MM.1S (cell line): ENCODE measurements around the gene ATAD3C.
"Not testable (repeated sequence)": the region's sequence is repeated elsewhere in the genome, so short reads cannot be mapped to it uniquely, and the experiment has no call there.

Experiments
- DNase-seq: peaks from one replicate; pipeline ENCODE4 v3.0.0-alpha.2; 2015
- H2AFZ ChIP-seq: fragments of 300-600 bp; sonication (generic); 2 replicates; pipeline ENCODE4 v1.6.0; 2016; ENCODE audit warnings: antibody characterized with exemption, low read length
- H3F3A ChIP-seq: fragments of 300-600 bp; sonication (generic); 2 replicates; pipeline ENCODE4 v1.6.1; 2016; ENCODE audit warnings: mild to moderate bottlenecking, antibody characterized with exemption, low read length, moderate library complexity, mixed read lengths; ENCODE audit not compliant: insufficient read depth
- H3K27ac ChIP-seq: fragments of 300-600 bp; sonication (generic); 2 replicates; pipeline ENCODE4 v1.5.1; 2016; ENCODE audit warnings: mild to moderate bottlenecking, low read length
- H3K27me3 ChIP-seq: fragments of 300-600 bp; sonication (generic); replicated peaks from 2 replicates; pipeline ENCODE4 v1.6.0; 2016; ENCODE audit warnings: low read length; ENCODE audit not compliant: insufficient read depth
- H3K36me3 ChIP-seq: fragments of 300-600 bp; sonication (generic); replicated peaks from 2 replicates; pipeline ENCODE4 v1.6.1; 2016; ENCODE audit warnings: mild to moderate bottlenecking, low read length, mixed read lengths; ENCODE audit not compliant: insufficient read depth
- H3K4me1 ChIP-seq: fragments of 300-600 bp; sonication (generic); 2 replicates; pipeline ENCODE4 v1.6.1; 2016; ENCODE audit warnings: low read length, mixed read lengths
- H3K4me2 ChIP-seq: fragments of 300-600 bp; sonication (generic); 2 replicates; pipeline ENCODE4 v1.6.0; 2016; ENCODE audit warnings: low read depth, low read length
- H3K4me3 ChIP-seq: fragments of 300-600 bp; sonication (generic); 2 replicates; pipeline ENCODE4 v1.5.1; 2016; ENCODE audit warnings: low read length, mixed read lengths
- H3K79me2 ChIP-seq: fragments of 300-600 bp; sonication (generic); 2 replicates; pipeline ENCODE4 v1.6.1; 2016; ENCODE audit warnings: mixed run types, low read length, mixed read lengths
- H3K9ac ChIP-seq: fragments of 300-600 bp; sonication (generic); 2 replicates; pipeline ENCODE4 v1.6.1; 2016; ENCODE audit warnings: low read length, mixed read lengths
- H3K9me2 ChIP-seq: fragments of 300-600 bp; sonication (generic); replicated peaks from 2 replicates; pipeline ENCODE4 v1.6.1; 2016; ENCODE audit warnings: mild to moderate bottlenecking, low read length, mixed read lengths; ENCODE audit not compliant: insufficient read depth
- H3K9me3 ChIP-seq: fragments of 300-600 bp; sonication (generic); replicated peaks from 2 replicates; pipeline ENCODE4 v1.6.1; 2016; ENCODE audit warnings: mild to moderate bottlenecking, low read length, mixed read lengths; ENCODE audit not compliant: insufficient read depth
- H4K20me1 ChIP-seq: fragments of 300-600 bp; sonication (generic); 2 replicates; pipeline ENCODE4 v1.6.1; 2016; ENCODE audit warnings: mild to moderate bottlenecking, low read length, moderate library complexity, mixed read lengths; ENCODE audit not compliant: insufficient read depth
- EZH2 ChIP-seq: fragments of 300-600 bp; sonication (generic); optimal IDR thresholded peaks from 2 replicates; pipeline ENCODE3; 2017; ENCODE audit warnings: low read depth, mild to moderate bottlenecking, antibody characterized with exemption, low read length, mixed read lengths
- EZH2phosphoT487 ChIP-seq: fragments of 300-600 bp; sonication (generic); IDR thresholded peaks from 2 replicates; pipeline ENCODE4 v1.6.1; 2018; ENCODE audit warnings: antibody characterized with exemption, low read length
- TF ChIP-seq, protein P1 (sequence below): fragments of 300-600 bp; sonication (generic); IDR thresholded peaks from 2 replicates; pipeline ENCODE4 v1.5.1; 2016; ENCODE audit warnings: antibody characterized with exemption, low read length, mixed read lengths

Gene ATAD3C

DNA sequence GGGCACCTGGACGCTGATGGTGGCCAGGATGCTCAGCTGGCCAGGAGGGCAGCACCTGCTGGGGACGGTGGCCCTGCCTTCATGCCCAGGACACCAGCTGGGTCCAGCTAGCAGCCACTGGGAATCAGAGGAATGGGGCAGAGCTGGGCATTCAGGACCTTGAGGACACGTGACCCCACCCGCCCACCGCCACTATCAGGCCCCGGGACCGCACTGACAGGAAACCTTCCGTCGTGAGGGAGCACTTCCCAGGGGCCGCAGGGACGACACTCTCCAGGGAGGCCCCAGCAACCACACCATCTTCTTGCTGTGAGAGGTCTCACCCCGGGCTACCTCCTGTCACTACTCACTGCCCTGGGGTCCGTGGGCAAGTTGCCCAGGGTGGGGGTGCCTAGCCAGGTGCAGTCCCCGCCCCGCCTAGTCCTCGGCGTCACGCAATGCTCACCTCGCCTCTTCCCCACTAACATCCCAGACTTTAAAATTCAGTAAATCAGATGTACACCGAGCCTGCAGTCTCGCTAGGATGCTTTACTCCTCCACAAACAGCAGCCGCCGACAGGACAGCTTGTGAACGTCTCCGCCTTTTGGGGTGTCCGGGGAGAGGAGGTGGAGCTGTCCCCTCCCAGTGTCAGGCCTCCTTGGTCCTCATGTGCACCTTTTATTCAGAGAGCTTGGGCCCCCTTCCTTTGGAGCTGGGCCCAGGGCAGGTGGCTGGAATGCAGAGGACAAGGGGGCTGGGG lies 9.1 kb upstream of the ATAD3C start:
- no peaks in the 10 kb centered on the region; the same call in 1 of the 2 replicates for H3K4me1 ChIP-seq

DNA sequence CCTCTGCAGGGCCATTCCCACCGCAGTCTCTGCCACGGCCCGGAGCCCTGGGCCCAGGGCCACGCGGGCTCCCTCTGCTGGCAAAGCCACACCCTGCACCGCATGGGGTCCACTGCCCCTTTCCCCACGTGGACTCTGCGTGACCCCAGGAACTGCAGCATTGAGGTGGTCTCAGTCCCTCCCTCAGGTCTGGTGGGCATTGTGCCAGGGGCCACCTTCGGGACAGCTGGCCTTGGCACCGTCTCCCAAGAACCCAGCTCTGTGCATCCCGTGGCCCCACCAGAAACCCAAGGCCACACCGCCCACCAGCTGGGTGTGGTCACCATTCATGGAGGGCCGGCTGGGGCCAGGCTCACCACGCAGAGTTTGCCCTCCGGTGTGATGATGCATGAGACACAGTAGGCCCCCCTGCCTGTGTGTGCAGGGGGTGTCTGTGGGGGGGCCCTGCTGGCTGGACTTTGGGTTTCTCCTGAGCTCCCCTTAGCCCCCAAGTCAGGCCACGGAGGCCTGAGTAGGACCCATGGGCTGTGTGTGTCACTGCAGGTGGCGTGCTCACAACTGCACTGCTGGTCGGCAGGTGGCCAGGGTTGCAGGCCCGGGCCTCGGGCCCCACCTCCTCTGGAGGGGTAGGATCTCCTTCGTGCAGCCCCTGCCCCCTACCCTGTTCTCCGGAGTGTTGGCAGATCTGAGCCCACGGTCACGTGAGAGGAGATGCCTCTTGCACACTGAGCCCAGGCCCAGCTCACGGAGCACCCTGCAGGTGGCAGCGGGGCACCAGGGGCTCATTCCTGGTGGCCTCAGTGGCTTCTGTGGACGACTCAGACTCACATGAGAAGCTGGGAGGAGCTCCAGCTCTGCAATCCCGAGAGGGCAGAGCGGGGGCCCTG lies 8.2 kb upstream of the ATAD3C start:
- Histone ChIP-seq H2AFZ (peak overlapping the region; percentile 68), H3F3A (no peaks in the 10 kb centered on the region), H3K4me1 (no peaks in the 10 kb centered on the region; the same call in 1 of the 2 replicates), H3K9ac (no peak overlapping the region), H3K27me3 (peaks cover 36% of the 10 kb centered on the region), H3K9me2 (no peaks in the 10 kb centered on the region), H3K27ac (no peak overlapping the region), H3K36me3 (no peaks in the 10 kb centered on the region), H3K4me2 (no peak overlapping the region), H3K4me3 (no peak overlapping the region), H4K20me1 (no peaks in the 10 kb centered on the region), H3K79me2 (no peaks in the 10 kb centered on the region), H3K9me3 (no peaks in the 10 kb centered on the region)
- TF ChIP-seq EZH2phosphoT487 (no peak), EZH2 (no peak)
- TF ChIP-seq, protein P1, sequence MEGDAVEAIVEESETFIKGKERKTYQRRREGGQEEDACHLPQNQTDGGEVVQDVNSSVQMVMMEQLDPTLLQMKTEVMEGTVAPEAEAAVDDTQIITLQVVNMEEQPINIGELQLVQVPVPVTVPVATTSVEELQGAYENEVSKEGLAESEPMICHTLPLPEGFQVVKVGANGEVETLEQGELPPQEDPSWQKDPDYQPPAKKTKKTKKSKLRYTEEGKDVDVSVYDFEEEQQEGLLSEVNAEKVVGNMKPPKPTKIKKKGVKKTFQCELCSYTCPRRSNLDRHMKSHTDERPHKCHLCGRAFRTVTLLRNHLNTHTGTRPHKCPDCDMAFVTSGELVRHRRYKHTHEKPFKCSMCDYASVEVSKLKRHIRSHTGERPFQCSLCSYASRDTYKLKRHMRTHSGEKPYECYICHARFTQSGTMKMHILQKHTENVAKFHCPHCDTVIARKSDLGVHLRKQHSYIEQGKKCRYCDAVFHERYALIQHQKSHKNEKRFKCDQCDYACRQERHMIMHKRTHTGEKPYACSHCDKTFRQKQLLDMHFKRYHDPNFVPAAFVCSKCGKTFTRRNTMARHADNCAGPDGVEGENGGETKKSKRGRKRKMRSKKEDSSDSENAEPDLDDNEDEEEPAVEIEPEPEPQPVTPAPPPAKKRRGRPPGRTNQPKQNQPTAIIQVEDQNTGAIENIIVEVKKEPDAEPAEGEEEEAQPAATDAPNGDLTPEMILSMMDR = peak; percentile 82
- DNase-seq = peak; percentile 36

More for the DNA sequence above, 9.1 kb upstream of the ATAD3C start:
- TF ChIP-seq EZH2phosphoT487 = no peak
- TF ChIP-seq, protein P1 = no peak
- no peak for TF ChIP-seq EZH2
- H3K9ac ChIP-seq = no peak overlapping the region
- no peak for DNase-seq
- no peaks in the 10 kb centered on the region for H3K9me3 ChIP-seq
- no peaks in the 10 kb centered on the region for H4K20me1 ChIP-seq
- no peak overlapping the region for H3K4me2 ChIP-seq
- peaks cover 36% of the 10 kb centered on the region for H3K27me3 ChIP-seq
- no peak overlapping the region for H3K27ac ChIP-seq
- no peaks in the 10 kb centered on the region for H3K9me2 ChIP-seq
- no peak overlapping the region for H3K4me3 ChIP-seq
- H3F3A ChIP-seq = no peaks in the 10 kb centered on the region
- H3K36me3 ChIP-seq = no peaks in the 10 kb centered on the region
- H2AFZ ChIP-seq = peak overlapping the region; percentile 68
- H3K79me2 ChIP-seq = no peaks in the 10 kb centered on the region

DNA sequence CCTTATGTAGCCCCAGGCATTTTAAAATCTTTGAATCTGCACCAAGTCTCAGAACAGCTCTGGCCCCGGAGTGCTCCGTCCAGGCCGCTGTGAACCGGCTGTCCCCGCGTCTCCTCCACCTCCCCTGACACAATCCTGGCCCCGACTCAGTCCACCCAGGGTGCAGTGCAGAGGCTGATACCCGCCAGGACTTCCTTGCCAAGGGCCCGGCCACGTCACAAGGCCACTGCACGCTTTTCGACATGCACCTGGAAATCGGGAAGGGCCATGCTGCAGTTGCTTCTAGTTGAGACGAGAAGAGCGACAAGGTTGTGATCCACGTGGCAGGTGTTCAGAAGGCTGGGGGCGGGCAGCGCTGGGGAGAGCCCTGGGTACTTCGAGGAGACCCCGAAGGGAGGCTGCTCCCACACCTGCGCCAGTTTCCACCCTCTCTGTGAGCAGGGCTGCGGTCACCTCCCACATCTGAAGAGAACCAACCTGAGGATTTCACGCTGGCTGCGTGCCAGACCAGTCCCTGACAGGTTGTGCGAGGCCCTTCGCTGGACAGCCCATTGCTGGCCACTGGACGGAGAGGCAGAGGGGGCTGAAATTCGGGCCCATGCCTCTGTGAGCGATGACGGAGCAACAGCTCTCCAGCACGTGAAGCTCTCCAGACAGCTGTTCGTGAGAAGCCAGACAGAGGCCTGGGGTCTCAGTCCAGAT lies 7.3 kb upstream of the ATAD3C start:
- Histone ChIP-seq H3F3A (no peaks in the 10 kb centered on the region), H3K27me3 (peaks cover 26% of the 10 kb centered on the region), H4K20me1 (no peaks in the 10 kb centered on the region), H3K79me2 (no peaks in the 10 kb centered on the region), H3K9me3 (no peaks in the 10 kb centered on the region), H3K4me2 (no peak overlapping the region), H3K4me3 (no peak overlapping the region), H3K9me2 (no peaks in the 10 kb centered on the region), H3K27ac (no peak overlapping the region), H3K9ac (no peak overlapping the region), H2AFZ (no peak overlapping the region), H3K36me3 (no peaks in the 10 kb centered on the region), H3K4me1 (no peaks in the 10 kb centered on the region; the same call in 1 of the 2 replicates)
- TF ChIP-seq, protein P1 = no peak
- no peak for TF ChIP-seq EZH2
- TF ChIP-seq EZH2phosphoT487 = no peak
- DNase-seq = no peak

DNA sequence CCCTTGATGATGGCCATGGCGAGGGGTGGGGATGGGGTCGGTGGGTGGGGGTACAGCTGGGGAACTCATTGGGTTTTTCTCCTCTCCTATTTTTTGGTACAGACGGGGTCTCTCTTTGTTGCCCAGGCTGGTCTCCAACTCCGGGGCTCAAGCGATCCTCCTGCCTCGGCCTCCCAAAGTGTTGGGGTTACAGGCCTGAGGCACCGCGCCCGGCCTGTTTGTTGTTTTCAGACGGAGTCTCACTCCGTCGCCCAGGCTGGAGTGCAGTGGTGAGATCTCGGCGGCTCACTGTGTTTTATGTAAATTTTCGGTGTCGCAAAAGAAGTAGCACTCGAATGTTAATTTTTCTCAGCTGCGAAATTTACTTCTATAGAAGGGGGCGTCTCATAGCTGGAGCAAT lies 2.9 kb upstream of the ATAD3C start:
- H3K27ac ChIP-seq, H3K36me3 ChIP-seq, H3K9me2 ChIP-seq, H3F3A ChIP-seq, H3K4me3 ChIP-seq, DNase-seq, H3K4me1 ChIP-seq, H2AFZ ChIP-seq, H3K4me2 ChIP-seq, H3K9ac ChIP-seq, H3K79me2 ChIP-seq, H3K9me3 ChIP-seq, H4K20me1 ChIP-seq: not testable (repeated sequence)
- peaks cover 33% of the 10 kb centered on the region for H3K27me3 ChIP-seq

DNA sequence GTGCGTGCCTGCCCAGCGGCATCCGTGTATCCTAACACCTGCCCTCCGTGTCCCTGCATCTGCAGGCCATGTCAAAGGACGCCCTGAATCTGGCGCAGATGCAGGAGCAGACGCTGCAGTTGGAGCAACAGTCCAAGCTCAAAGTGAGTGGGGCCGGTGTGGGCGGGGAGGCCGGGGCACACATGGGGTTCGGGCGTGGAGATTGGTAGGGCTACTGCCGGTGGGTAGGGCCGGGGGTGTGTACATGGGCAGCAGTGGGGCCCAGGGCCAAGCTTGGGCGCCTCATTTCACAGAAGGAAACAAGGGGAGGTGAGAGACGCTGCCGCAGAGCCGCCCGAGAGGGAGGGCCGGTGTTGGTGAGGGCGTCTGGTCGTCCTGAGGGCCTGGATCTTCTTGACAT lies 1.1 kb downstream of the ATAD3C start:
- H3K79me2 ChIP-seq, H3K9me2 ChIP-seq, DNase-seq, H3K4me3 ChIP-seq, H3K27ac ChIP-seq, H4K20me1 ChIP-seq, H3K4me2 ChIP-seq, H3F3A ChIP-seq, H2AFZ ChIP-seq, H3K9ac ChIP-seq, H3K36me3 ChIP-seq, H3K9me3 ChIP-seq, H3K4me1 ChIP-seq: not testable (repeated sequence)
- peaks cover 49% of the 10 kb centered on the region for H3K27me3 ChIP-seq
